H4 (cell line): ENCODE results near the gene ATG9A. TPM values are rescaled to one million over a fixed set of nuclear protein-coding genes. Genes with fewer than 3 reads are reported as not detected.
"Not testable (repeated sequence)": the region's sequence is repeated elsewhere in the genome, so short reads cannot be mapped to it uniquely, and the experiment has no call there.

Source experiments
- DNase-seq: peaks from one replicate; pipeline ENCODE4 v3.0.0-alpha.2; 2015; ENCODE audit warnings: low spot score
- total RNA-seq: library from RNA; depleted of rRNA; stranded (reverse); fragments of >200 nt; shearing (Covaris generic); gene quantifications from 2 replicates; pipeline ENCODE4 v1.2.3, GENCODE V29; 2014; rRNA removed

Gene ATG9A
- total RNA-seq, result 46.4 and 73.6 TPM in 2 replicates

- DNase-seq, result peak; percentile 98
These were observed at the start of gene ATG9A, which contains the start of gene ANKZF1 for GRCh38 chr2:219229305-219230058. Gene ATG9A (minus strand): TSS chr2:219229636. CDS start chr2:219228024, 1,612 bp downstream. Gene ANKZF1 (plus strand): TSS chr2:219229806. CDS start chr2:219230258, 452 bp downstream.

- DNase-seq, result no peak
These were observed 49.3 kb upstream of the ATG9A start for GRCh38 chr2:219278655-219279150.

- DNase-seq, result peak; percentile 75
These were observed 48.5 kb upstream of the ATG9A start for GRCh38 chr2:219277703-219278654.

- DNase-seq, result peak; percentile 82
These were observed 45.0 kb upstream of the ATG9A start for GRCh38 chr2:219274361-219274921.

- DNase-seq, result peak; percentile 63
These were observed 44.5 kb upstream of the ATG9A start for GRCh38 chr2:219273937-219274336.

GRCh38 chr2:219272995-219273394, 43.6 kb upstream of the ATG9A start:
- DNase-seq, result no peak

GRCh38 chr2:219272356-219272755, 42.9 kb upstream of the ATG9A start:
- no peak for DNase-seq

- DNase-seq, result no peak
These were observed 41.6 kb upstream of the ATG9A start for GRCh38 chr2:219271021-219271420.

- DNase-seq, result no peak
These were observed 40.6 kb upstream of the ATG9A start for GRCh38 chr2:219270055-219270372.

- no peak for DNase-seq
These were observed 40.1 kb upstream of the ATG9A start for GRCh38 chr2:219269362-219270054.

- DNase-seq, result no peak
These were observed 38.9 kb upstream of the ATG9A start for GRCh38 chr2:219268294-219268693.

GRCh38 chr2:219266886-219267285, 37.5 kb upstream of the ATG9A start:
- DNase-seq, result no peak

- DNase-seq, result no peak
These were observed 36.8 kb upstream of the ATG9A start for GRCh38 chr2:219266232-219266631.

- DNase-seq, result no peak
These were observed 31.8 kb upstream of the ATG9A start for GRCh38 chr2:219261024-219261855.

- not testable (repeated sequence) for DNase-seq
These were observed 29.5 kb upstream of the ATG9A start for GRCh38 chr2:219258942-219259341.

GRCh38 chr2:219254590-219255201, 25.3 kb upstream of the ATG9A start:
- DNase-seq, result no peak

- DNase-seq, result peak; percentile 34
These were observed 24.5 kb upstream of the ATG9A start, which contains the start of gene TUBA4A for GRCh38 chr2:219253753-219254589. Gene TUBA4A (minus strand): TSS chr2:219253918. CDS start chr2:219253858, 60 bp downstream.

GRCh38 chr2:219252900-219253752, 23.7 kb upstream of the ATG9A start, which contains the start of gene TUBA4B:
Gene TUBA4B (plus strand): TSS chr2:219253243. CDS start chr2:219253408, 165 bp downstream.
- DNase-seq, result no peak
